Testis (tissue), 2 donors: Measurements from ENCODE around the gene EVC.

ENCODE experiments used
- POLR2A ChIP-seq: fragments of 450-650 bp; IDR thresholded peaks from one replicate; pipeline ENCODE4 v1.6.1; 2017; ENCODE audit warnings: antibody characterized with exemption, mild to moderate bottlenecking, moderate library complexity
- TF ChIP-seq, protein P1 (sequence below), 3 experiments: fragments of 450-650 bp in 2 of 3; fragments of 200-600 bp in 1 of 3; sonication (generic) in 1 of 3; IDR thresholded peaks; one replicate each; pipeline ENCODE4 v1.5.1; 2016 to 2019; ENCODE audit warnings: antibody characterized with exemption in 3 of 3, mild to moderate bottlenecking in 2 of 3, moderate library complexity in 1 of 3

- TF ChIP-seq POLR2A: no peak
- TF ChIP-seq, protein P1, sequence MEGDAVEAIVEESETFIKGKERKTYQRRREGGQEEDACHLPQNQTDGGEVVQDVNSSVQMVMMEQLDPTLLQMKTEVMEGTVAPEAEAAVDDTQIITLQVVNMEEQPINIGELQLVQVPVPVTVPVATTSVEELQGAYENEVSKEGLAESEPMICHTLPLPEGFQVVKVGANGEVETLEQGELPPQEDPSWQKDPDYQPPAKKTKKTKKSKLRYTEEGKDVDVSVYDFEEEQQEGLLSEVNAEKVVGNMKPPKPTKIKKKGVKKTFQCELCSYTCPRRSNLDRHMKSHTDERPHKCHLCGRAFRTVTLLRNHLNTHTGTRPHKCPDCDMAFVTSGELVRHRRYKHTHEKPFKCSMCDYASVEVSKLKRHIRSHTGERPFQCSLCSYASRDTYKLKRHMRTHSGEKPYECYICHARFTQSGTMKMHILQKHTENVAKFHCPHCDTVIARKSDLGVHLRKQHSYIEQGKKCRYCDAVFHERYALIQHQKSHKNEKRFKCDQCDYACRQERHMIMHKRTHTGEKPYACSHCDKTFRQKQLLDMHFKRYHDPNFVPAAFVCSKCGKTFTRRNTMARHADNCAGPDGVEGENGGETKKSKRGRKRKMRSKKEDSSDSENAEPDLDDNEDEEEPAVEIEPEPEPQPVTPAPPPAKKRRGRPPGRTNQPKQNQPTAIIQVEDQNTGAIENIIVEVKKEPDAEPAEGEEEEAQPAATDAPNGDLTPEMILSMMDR (IDR thresholded peaks at IDR 0.05): no peak
These were observed 86.9 kb downstream of the EVC start for GRCh38 chr4:5797866-5798265.
